ENCODE data around the gene SLC40A1. TPM values are rescaled to one million over a fixed set of nuclear protein-coding genes. Genes with fewer than 3 reads are reported as not detected.

SLC40A1 gene
- total RNA-seq, 2 experiments from 2014 or later: not detected

DNA sequence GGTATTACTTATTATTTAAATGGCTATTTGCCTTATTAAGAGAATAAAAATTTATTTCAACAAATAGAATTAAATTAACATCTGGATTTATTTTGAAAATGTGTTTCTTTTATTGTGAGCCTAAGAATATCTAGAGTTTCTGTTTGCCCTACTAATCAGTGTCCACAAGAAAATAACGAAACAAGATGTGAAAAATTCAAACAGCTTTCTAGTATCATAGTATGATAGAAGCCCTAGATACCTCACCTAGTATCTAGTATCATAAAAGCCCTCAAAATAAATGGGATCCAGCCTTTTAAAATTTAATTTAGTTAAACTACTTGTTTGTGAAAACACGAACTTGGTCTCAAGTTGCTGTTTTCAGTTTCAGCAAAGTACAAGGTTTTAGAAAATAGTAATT, 13.7 kb upstream of the SLC40A1 start:
- TF ChIP-seq EZH2phosphoT487 (IDR thresholded peaks at IDR 0.05; ENCODE audit: borderline replicate concordance, low read depth, low read length): no peak
- TF ChIP-seq, protein P1, sequence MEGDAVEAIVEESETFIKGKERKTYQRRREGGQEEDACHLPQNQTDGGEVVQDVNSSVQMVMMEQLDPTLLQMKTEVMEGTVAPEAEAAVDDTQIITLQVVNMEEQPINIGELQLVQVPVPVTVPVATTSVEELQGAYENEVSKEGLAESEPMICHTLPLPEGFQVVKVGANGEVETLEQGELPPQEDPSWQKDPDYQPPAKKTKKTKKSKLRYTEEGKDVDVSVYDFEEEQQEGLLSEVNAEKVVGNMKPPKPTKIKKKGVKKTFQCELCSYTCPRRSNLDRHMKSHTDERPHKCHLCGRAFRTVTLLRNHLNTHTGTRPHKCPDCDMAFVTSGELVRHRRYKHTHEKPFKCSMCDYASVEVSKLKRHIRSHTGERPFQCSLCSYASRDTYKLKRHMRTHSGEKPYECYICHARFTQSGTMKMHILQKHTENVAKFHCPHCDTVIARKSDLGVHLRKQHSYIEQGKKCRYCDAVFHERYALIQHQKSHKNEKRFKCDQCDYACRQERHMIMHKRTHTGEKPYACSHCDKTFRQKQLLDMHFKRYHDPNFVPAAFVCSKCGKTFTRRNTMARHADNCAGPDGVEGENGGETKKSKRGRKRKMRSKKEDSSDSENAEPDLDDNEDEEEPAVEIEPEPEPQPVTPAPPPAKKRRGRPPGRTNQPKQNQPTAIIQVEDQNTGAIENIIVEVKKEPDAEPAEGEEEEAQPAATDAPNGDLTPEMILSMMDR (conservative IDR thresholded peaks at IDR 0.05; ENCODE audit: low read length): no peak
- no peaks in the 10 kb centered on the region for H3K79me2 ChIP-seq (ENCODE audit: insufficient read depth, low read depth, low read length)
- H3K27ac ChIP-seq (ENCODE audit: low read depth, low read length, poor library complexity, severe bottlenecking): no peak overlapping the region
- H2AFZ ChIP-seq (ENCODE audit: low read length): no peak overlapping the region
- H3K4me2 ChIP-seq (ENCODE audit: low read length): no peak overlapping the region
- no peaks in the 10 kb centered on the region for H4K20me1 ChIP-seq (ENCODE audit: insufficient read depth, low read length)
- POLR2A ChIA-PET: no interaction called here
- no peak overlapping the region for H3K4me3 ChIP-seq (ENCODE audit: low read depth, low read length, poor library complexity, severe bottlenecking)
- H3K9me2 ChIP-seq (ENCODE audit: insufficient read depth, low read length): no peaks in the 10 kb centered on the region
- H3K36me3 ChIP-seq (ENCODE audit: insufficient read depth, low read length): no peaks in the 10 kb centered on the region
- DNase-seq (ENCODE audit: low spot score): no peak
- CTCF ChIA-PET (ENCODE audit: unreplicated experiment): no interaction called here
- intact Hi-C loops (cut with micrococcal nuclease; ENCODE audit: unreplicated experiment): no loop called here
- H3K9me3 ChIP-seq (ENCODE audit: low read length): no peaks in the 10 kb centered on the region
- no peaks in the 10 kb centered on the region for H3K4me1 ChIP-seq (ENCODE audit: insufficient read depth, low read length, poor library complexity, severe bottlenecking)
- BruUV-seq (replicated peaks): no TSS peak

DNA sequence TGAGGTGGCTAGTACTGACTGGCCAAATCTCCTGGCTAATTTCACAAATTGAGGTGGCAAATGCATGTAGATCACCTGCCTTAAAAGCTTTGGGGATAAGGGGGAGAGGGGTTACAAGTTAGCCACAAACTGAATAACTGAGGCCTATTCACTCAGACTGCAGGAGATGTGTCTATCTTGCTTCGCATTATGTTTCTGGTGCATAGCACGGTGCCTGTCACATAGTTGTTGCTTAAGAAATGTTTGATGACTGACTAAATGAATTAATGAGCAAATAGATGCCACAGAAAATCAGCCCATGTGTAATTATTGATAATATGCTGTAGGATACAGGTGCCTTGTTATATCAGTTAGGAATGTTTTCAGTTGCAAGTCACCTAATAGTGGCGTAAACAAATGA, 12.5 kb upstream of the SLC40A1 start:
- H3K4me1 ChIP-seq (ENCODE audit: insufficient read depth, low read length, poor library complexity, severe bottlenecking): no peaks in the 10 kb centered on the region
- no peak overlapping the region for H3K4me3 ChIP-seq (ENCODE audit: low read depth, low read length, poor library complexity, severe bottlenecking)
- H3K27ac ChIP-seq (ENCODE audit: low read depth, low read length, poor library complexity, severe bottlenecking): no peak overlapping the region
- POLR2A ChIA-PET: interaction anchor here (0.6 kb wide), 1 partner anchor 43 kb away, joined by 3 read pairs; no protein-coding TSS in a partner anchor
- H3K79me2 ChIP-seq (ENCODE audit: insufficient read depth, low read depth, low read length): no peaks in the 10 kb centered on the region
- H2AFZ ChIP-seq (ENCODE audit: low read length): no peak overlapping the region
- no peaks in the 10 kb centered on the region for H3K36me3 ChIP-seq (ENCODE audit: insufficient read depth, low read length)
- no peak overlapping the region for H3K4me2 ChIP-seq (ENCODE audit: low read length)
- TF ChIP-seq, protein P1 (conservative IDR thresholded peaks at IDR 0.05; ENCODE audit: low read length): no peak
- no peak for TF ChIP-seq EZH2phosphoT487 (IDR thresholded peaks at IDR 0.05; ENCODE audit: borderline replicate concordance, low read depth, low read length)
- H4K20me1 ChIP-seq (ENCODE audit: insufficient read depth, low read length): no peaks in the 10 kb centered on the region
- CTCF ChIA-PET (ENCODE audit: unreplicated experiment): no interaction called here
- no peaks in the 10 kb centered on the region for H3K9me2 ChIP-seq (ENCODE audit: insufficient read depth, low read length)
- DNase-seq (ENCODE audit: low spot score): no peak
- intact Hi-C loops (cut with micrococcal nuclease; ENCODE audit: unreplicated experiment): no loop called here
- no peaks in the 10 kb centered on the region for H3K9me3 ChIP-seq (ENCODE audit: low read length)
- BruUV-seq (replicated peaks): no TSS peak

DNA sequence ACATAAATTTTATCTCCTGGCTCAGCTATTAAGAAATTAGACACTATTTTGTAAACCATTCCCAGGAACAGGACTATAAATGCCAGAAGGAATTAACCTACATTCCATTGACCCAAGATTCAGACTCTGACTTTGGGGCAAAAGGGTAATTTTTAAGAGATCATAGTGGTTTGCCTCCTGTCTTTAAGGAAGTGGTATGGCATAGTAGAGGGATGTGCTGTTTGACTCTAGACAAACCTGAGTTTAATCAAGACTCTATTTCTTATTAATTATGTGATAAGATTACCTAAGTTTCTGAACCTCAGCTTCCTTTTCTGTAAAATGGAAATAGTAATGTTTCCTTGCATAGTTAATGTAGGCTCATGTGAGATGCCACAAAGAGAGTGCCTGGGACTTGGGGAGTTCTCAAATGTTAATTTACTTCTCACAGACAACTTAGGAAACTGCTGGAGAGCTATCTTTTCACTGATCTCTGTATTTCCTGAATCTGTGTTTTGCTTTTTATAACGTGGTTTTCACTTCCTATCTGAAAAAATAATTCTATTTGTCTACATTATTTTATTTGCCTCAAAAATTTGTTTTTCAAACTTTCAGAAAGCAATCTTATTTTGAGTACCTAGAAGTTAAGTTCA, 11.9 kb upstream of the SLC40A1 start:
- TF ChIP-seq, protein P1 (conservative IDR thresholded peaks at IDR 0.05; ENCODE audit: low read length): no peak
- no peak for TF ChIP-seq EZH2phosphoT487 (IDR thresholded peaks at IDR 0.05; ENCODE audit: borderline replicate concordance, low read depth, low read length)
- intact Hi-C loops (cut with micrococcal nuclease; ENCODE audit: unreplicated experiment): no loop called here
- Histone ChIP-seq H3K9me2 (ENCODE audit: insufficient read depth, low read length) (no peaks in the 10 kb centered on the region), H2AFZ (ENCODE audit: low read length) (no peak overlapping the region), H3K4me3 (ENCODE audit: low read depth, low read length, poor library complexity, severe bottlenecking) (no peak overlapping the region), H3K4me2 (ENCODE audit: low read length) (no peak overlapping the region), H3K79me2 (ENCODE audit: insufficient read depth, low read depth, low read length) (no peaks in the 10 kb centered on the region), H3K36me3 (ENCODE audit: insufficient read depth, low read length) (no peaks in the 10 kb centered on the region), H4K20me1 (ENCODE audit: insufficient read depth, low read length) (no peaks in the 10 kb centered on the region), H3K4me1 (ENCODE audit: insufficient read depth, low read length, poor library complexity, severe bottlenecking) (no peaks in the 10 kb centered on the region), H3K9me3 (ENCODE audit: low read length) (no peaks in the 10 kb centered on the region), H3K27ac (ENCODE audit: low read depth, low read length, poor library complexity, severe bottlenecking) (no peak overlapping the region)
- POLR2A ChIA-PET: no interaction called here
- no TSS peak for BruUV-seq (replicated peaks)
- no peak for DNase-seq (ENCODE audit: low spot score)
- CTCF ChIA-PET (ENCODE audit: unreplicated experiment): no interaction called here
